ENCODE measurements around the gene TNPO3.

DNA sequence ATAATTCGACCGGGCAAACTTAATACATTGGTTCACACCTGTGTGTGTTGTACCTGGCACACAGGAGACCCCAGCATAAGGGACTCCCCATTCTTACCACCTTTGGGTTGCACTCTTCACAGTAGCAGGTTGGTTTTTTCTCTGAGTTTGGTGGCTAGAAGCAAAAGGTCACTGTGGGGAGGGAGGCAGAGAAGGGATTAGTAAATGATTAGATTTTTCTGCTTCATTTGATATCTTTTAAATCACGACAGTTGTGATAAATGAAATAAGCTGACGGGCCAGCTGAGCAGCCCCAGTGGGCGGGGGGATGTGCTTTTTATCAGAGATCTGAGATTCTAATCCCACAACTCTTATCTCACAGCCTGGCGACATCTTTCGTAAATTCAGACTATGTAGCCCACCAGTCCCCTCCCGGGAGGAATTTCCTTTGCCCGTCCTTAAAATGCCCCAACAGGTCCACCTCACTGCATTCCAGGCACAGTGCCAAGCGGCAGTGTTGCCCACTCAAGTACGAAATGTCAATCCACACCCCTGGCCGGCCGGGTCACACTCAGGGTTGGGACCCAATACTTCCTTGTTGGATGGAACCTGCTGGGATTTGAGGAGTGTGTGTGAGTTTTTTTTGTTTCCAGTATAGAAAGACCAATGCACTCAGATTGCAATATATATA, 133.9 kb downstream of the TNPO3 start:
- TF ChIP-seq CTCF (IDR thresholded peaks at IDR 0.05; ENCODE audit: low read depth, low read length): no peak
- no peak for TF ChIP-seq POLR2A (IDR thresholded peaks at IDR 0.05; ENCODE audit: extremely low read depth, insufficient read length)
